ENCODE measurements around the gene BBIP1.

- TF ChIP-seq CTCF (IDR thresholded peaks at IDR 0.05; ENCODE audit: poor library complexity, severe bottlenecking) (no peak), POLR2AphosphoS5 (IDR thresholded peaks at IDR 0.05) (no peak)
Measured at GRCh38 chr10:110861930-110862649, 56.9 kb downstream of the BBIP1 start.
